ENCODE data around the gene SP140L. TPM values are rescaled to one million over a fixed set of nuclear protein-coding genes. Genes with fewer than 3 reads are reported as not detected.

SP140L gene
- total and polyA plus RNA-seq, 4 experiments from 2014 or later: 24.1 to 102 (median 67.9) TPM

DNA sequence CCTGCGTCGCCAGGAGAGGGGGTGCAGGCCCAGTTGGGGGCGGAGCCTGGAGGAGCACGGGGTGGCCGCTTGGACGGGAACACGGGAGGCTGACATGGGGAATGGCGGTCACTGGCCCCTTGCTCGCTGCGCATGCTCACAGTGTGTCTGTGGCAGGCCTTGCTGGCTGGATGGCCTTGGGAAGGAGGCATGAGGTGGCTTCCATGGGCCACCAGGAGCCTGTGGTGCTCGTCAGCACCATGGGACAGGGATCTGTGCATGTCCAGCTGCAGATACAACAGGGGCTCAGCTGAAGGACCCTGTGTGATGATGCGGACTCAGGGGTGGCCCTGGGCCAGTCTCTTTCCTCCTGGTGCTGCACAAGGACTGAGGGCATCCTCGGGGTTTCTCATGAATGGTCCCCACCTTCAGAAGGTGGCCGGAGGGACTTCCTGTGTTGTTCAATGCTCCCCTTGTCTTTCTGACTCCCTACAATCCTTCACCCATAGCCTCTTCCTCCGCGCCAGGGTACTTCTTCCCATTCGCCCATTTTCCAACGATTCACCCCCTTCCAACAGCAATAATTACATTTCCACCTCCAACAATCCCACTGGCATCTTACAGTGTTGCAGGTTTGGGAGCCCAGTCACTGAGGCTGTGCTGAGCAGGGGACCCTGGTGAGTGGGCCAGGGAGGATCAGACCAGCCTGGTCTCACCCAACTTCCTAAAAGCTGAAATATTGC, 3.4 kb upstream of the SP140L start:
- H3K9me3 Mint-ChIP-seq: peaks cover 0 to 3% (median 0%) of the 10 kb centered on the region in 8 donors
- Histone ChIP-seq H3K36me3 (ENCODE audit: insufficient read depth, low read length) (no peaks in the 10 kb centered on the region), H3K4me1 (ENCODE audit: insufficient read depth, low read length) (peaks cover 73% of the 10 kb centered on the region), H3K27ac (ENCODE audit: low read depth, low read length) (no peak overlapping the region), H3K9me3 (ENCODE audit: control insufficient read depth in 1 of 2, low read length in 2 of 2) (no peaks in the 10 kb centered on the region), H3K4me3 (ENCODE audit: low read length in 2 of 2) (no peak overlapping the region), H3K27me3 (ENCODE audit: insufficient read depth, low read length) (no peaks in the 10 kb centered on the region)
- H3K27ac Mint-ChIP-seq: peak overlapping the region in 5 of 7 donors; percentile 18 to 90 (median 32)
- peak overlapping the region in 2 of 8 donors; percentile 6 to 57 for H3K4me3 Mint-ChIP-seq
- no peak for DNase-seq
- intact Hi-C loops (cut with micrococcal nuclease): loop anchor here (10.0 kb wide), 1 partner anchor 399 kb away; the partner anchor contains the start of genes FBXO36 and TRIP12
- no peaks in the 10 kb centered on the region for H3K27me3 Mint-ChIP-seq
- ChIA-PET POLR2A (ENCODE audit: partially characterized antibody) (interaction anchor here (1.5 to 2.0 kb wide), 2 partner anchors 92 to 104 kb away, joined by 4 read pairs; partner anchors contain the start of gene SP110), CTCF (ENCODE audit: partially characterized antibody) (interaction anchor here (1.0 to 1.9 kb wide), 3 partner anchors 9 to 38 kb away, joined by 4 to 6 read pairs (median 5); no protein-coding TSS in a partner anchor)
- H3K4me1 Mint-ChIP-seq: peaks cover 42 to 90% (median 74%) of the 10 kb centered on the region in 4 donors
- H3K36me3 Mint-ChIP-seq: peaks cover 8 to 9% of the 10 kb centered on the region in 2 donors

DNA sequence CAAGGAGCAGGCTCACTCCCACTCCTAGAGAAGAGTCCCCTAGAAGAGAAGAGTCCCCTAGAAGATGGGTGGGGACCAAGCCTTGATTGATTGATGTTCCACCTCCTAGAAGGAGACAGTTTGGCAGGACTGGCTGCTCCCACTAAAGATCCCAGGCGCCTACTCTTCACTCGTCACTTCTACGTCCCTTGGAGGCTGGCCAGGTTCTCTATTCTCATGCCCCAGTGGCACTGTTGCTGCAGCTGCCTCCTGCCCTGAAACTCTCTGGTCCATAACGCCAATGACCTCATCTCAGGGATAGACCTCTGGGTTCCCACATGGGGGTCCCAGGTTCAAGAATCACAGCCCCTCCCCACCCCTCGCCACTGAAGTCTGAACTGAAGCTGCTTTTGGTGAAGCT, 2.5 kb upstream of the SP140L start:
- peaks cover 45 to 90% (median 75%) of the 10 kb centered on the region in 4 donors for H3K4me1 Mint-ChIP-seq
- peak overlapping the region in 1 of 7 donors; percentile 32 for H3K27ac Mint-ChIP-seq
- no peak for DNase-seq
- H3K4me3 Mint-ChIP-seq: peak overlapping the region in 3 of 8 donors; percentile 12 to 85 (median 57)
- Histone ChIP-seq H3K36me3 (ENCODE audit: insufficient read depth, low read length) (no peaks in the 10 kb centered on the region), H3K27me3 (ENCODE audit: insufficient read depth, low read length) (no peaks in the 10 kb centered on the region), H3K4me3 (ENCODE audit: low read length in 2 of 2) (no peak overlapping the region), H3K27ac (ENCODE audit: low read depth, low read length) (no peak overlapping the region), H3K9me3 (ENCODE audit: control insufficient read depth in 1 of 2, low read length in 2 of 2) (no peaks in the 10 kb centered on the region), H3K4me1 (ENCODE audit: insufficient read depth, low read length) (peaks cover 73% of the 10 kb centered on the region)
- intact Hi-C loops (cut with micrococcal nuclease): loop anchor here (10.0 kb wide), 1 partner anchor 400 kb away; the partner anchor contains the start of genes FBXO36 and TRIP12
- CTCF ChIA-PET (ENCODE audit: partially characterized antibody): no interaction called here
- no peaks in the 10 kb centered on the region for H3K27me3 Mint-ChIP-seq
- peaks cover 0 to 3% (median 0%) of the 10 kb centered on the region in 8 donors for H3K9me3 Mint-ChIP-seq
- H3K36me3 Mint-ChIP-seq: peaks cover 18% of the 10 kb centered on the region in 2 donors
- POLR2A ChIA-PET (ENCODE audit: partially characterized antibody): interaction anchor here (1.5 kb wide), 1 partner anchor 91 kb away, joined by 4 read pairs; no protein-coding TSS in a partner anchor

DNA sequence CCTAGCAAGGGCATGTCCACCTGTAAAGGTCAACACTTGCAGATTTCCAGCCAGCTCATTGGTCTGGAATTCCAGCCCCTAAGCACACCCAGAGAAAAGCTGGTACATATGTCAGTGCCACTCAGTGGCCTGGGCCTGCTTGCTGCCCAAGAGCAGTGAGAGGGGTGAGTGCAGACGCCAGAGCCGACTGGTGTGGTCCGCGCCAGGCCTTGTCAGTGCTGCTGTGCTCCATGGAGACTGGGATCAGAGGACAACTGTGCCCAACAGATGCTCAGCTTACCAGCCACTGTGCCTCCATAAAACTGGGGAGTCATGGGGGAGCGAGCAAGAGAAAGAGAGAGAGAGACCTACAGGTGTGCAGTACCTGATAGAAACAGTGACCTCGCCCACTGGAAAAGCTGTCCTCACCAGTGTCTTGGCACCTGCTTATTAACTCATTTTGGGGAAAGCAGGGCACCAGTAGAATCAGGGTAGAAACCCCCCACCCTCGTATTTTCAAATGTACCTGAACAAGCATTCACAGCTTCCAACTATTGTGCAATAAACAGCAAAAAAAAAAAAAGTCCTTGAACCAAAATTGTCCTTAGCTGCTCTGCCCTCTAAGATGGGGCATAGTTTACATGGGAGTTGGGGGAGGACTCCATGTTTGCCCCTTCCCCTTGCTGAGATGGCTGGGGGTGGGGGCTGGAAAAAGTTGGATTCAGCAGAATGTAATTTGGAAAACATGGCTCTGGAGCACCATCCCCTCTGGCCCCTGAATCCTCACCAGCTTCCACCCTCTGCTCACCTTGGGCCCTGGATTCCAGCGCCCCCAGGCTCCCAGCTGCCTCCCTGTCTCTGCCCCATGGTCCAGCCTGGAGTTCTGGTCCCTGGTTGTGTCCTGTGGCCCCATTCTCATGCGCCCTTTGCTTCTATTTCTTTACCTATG, 1.4 kb upstream of the SP140L start:
- peaks cover 28% of the 10 kb centered on the region in 2 donors for H3K36me3 Mint-ChIP-seq

DNA sequence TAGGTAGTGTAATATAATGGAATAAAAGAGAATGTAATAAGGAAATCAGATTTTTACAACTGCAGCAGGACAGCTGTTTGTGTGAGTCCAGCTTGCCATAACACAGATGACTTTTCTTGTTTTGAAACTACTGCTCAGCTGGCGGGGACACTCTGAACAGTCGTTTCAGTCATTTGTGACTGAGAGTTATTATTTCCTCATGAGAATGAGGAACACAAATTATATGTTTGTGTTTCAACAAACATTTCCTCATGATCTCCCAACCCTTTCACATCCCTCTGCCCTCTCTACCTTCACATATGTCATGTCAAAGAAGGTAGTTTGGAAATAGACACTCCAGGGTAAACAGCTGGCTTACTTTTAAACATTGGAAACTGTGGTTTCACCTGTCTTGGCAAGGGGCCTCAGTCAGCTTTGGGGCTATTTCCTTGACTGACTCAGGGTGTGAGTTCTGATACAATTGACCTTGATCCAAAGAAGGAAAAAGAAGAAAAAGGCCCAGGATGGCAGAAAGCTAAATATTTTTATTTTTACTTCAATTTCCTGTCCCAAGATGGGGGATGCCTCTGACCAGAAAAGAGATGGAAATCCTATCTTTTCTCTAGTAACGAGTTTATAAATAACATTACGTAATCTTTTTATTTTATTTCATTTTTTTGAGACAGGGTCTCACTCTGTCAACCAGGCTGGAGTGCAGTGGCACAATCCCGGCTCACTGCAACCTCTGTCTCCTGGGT, 593 bp downstream of the SP140L start:
- peaks cover 51 to 90% (median 74%) of the 10 kb centered on the region in 4 donors for H3K4me1 Mint-ChIP-seq
- Histone ChIP-seq H3K4me3 (ENCODE audit: low read length in 2 of 2) (peak overlapping the region; percentile 51 to 82), H3K27me3 (ENCODE audit: insufficient read depth, low read length) (no peaks in the 10 kb centered on the region), H3K4me1 (ENCODE audit: insufficient read depth, low read length) (peaks cover 77% of the 10 kb centered on the region), H3K9me3 (ENCODE audit: control insufficient read depth in 1 of 2, low read length in 2 of 2) (no peaks in the 10 kb centered on the region), H3K36me3 (ENCODE audit: insufficient read depth, low read length) (no peaks in the 10 kb centered on the region), H3K27ac (ENCODE audit: low read depth, low read length) (peak overlapping the region; percentile 84)
- peaks cover 0 to 3% (median 0%) of the 10 kb centered on the region in 8 donors for H3K9me3 Mint-ChIP-seq
- DNase-seq: peak in 1 of 5 donors; percentile 54
- intact Hi-C loops (cut with micrococcal nuclease): loop anchor here (1.0 to 10.0 kb wide), 6 partner anchors 8 to 403 kb away; partner anchors contain the start of genes FBXO36, SP140 and TRIP12
- H3K27ac Mint-ChIP-seq: peak overlapping the region; percentile 94 to 99 (median 97)
- CTCF ChIA-PET (ENCODE audit: partially characterized antibody): interaction anchor here (1.0 to 2.5 kb wide), 4 partner anchors 8 to 125 kb away, joined by 3 to 7 read pairs (median 4); no protein-coding TSS in a partner anchor
- no peaks in the 10 kb centered on the region for H3K27me3 Mint-ChIP-seq
- peaks cover 32 to 41% of the 10 kb centered on the region in 2 donors for H3K36me3 Mint-ChIP-seq
- POLR2A ChIA-PET (ENCODE audit: partially characterized antibody): interaction anchor here (0.6 to 4.2 kb wide), 31 partner anchors 9 to 386 kb away, joined by 3 to 50 read pairs (median 5); partner anchors contain the start of genes SP100, SP110 and SP140
- peak overlapping the region; percentile 90 to 98 (median 94) for H3K4me3 Mint-ChIP-seq

More for the DNA sequence above, 1.4 kb upstream of the SP140L start:
- Histone ChIP-seq H3K4me3 (ENCODE audit: low read length in 2 of 2) (no peak overlapping the region), H3K4me1 (ENCODE audit: insufficient read depth, low read length) (peaks cover 78% of the 10 kb centered on the region), H3K27me3 (ENCODE audit: insufficient read depth, low read length) (no peaks in the 10 kb centered on the region), H3K27ac (ENCODE audit: low read depth, low read length) (no peak overlapping the region), H3K36me3 (ENCODE audit: insufficient read depth, low read length) (no peaks in the 10 kb centered on the region), H3K9me3 (ENCODE audit: control insufficient read depth in 1 of 2, low read length in 2 of 2) (no peaks in the 10 kb centered on the region)
- H3K27ac Mint-ChIP-seq: peak overlapping the region; percentile 60 to 94 (median 75)
- no peak for DNase-seq
- H3K27me3 Mint-ChIP-seq: no peaks in the 10 kb centered on the region
- POLR2A ChIA-PET (ENCODE audit: partially characterized antibody): interaction anchor here (1.5 to 2.4 kb wide), 2 partner anchors 89 to 100 kb away, joined by 4 to 24 read pairs; partner anchors contain the start of gene SP140
- peak overlapping the region in 7 of 8 donors; percentile 63 to 98 (median 93) for H3K4me3 Mint-ChIP-seq
- CTCF ChIA-PET (ENCODE audit: partially characterized antibody): interaction anchor here (2.5 kb wide), 1 partner anchor 9 kb away, joined by 7 read pairs; no protein-coding TSS in a partner anchor
- H3K9me3 Mint-ChIP-seq: peaks cover 0 to 3% (median 0%) of the 10 kb centered on the region in 8 donors
- intact Hi-C loops (cut with micrococcal nuclease): loop anchor here (2.0 to 10.0 kb wide), 3 partner anchors 85 to 401 kb away; partner anchors contain the start of genes FBXO36 and TRIP12
- H3K4me1 Mint-ChIP-seq: peaks cover 45 to 90% (median 76%) of the 10 kb centered on the region in 4 donors

DNA sequence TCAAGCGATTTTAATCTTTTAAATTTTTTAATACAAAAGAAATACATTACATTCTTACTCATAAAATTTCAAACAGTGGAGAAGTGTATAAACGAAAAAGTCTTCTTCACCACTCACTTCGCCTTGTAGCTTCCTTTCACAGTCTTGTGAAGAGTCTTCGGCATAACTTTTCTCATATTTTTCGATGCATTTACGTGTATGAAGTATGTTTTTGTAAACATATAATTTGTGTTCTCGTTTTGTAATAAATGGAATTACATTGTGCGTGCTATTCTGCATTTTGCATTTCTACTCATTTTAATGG, 1.1 kb downstream of the SP140L start:
- intact Hi-C loops (cut with micrococcal nuclease): loop anchor here (10.0 kb wide), 1 partner anchor 403 kb away; the partner anchor contains the start of genes FBXO36 and TRIP12

More for the DNA sequence above, 1.1 kb downstream of the SP140L start:
- Histone ChIP-seq H3K27me3 (ENCODE audit: insufficient read depth, low read length) (no peaks in the 10 kb centered on the region), H3K4me3 (ENCODE audit: low read length in 2 of 2) (peak overlapping the region; percentile 43 to 82), H3K4me1 (ENCODE audit: insufficient read depth, low read length) (peaks cover 77% of the 10 kb centered on the region), H3K9me3 (ENCODE audit: control insufficient read depth in 1 of 2, low read length in 2 of 2) (no peaks in the 10 kb centered on the region), H3K27ac (ENCODE audit: low read depth, low read length) (peak overlapping the region; percentile 84), H3K36me3 (ENCODE audit: insufficient read depth, low read length) (no peaks in the 10 kb centered on the region)
- Mint-ChIP-seq H3K27ac (peak overlapping the region; percentile 63 to 98 (median 91)), H3K27me3 (no peaks in the 10 kb centered on the region), H3K4me1 (peaks cover 51 to 92% (median 74%) of the 10 kb centered on the region in 4 donors), H3K4me3 (peak overlapping the region; percentile 80 to 98 (median 94)), H3K9me3 (peaks cover 0 to 3% (median 0%) of the 10 kb centered on the region in 8 donors), H3K36me3 (peaks cover 36 to 43% of the 10 kb centered on the region in 2 donors)
- CTCF ChIA-PET (ENCODE audit: partially characterized antibody): interaction anchor here (1.9 kb wide), 1 partner anchor 125 kb away, joined by 6 read pairs; no protein-coding TSS in a partner anchor
- no peak for DNase-seq
- POLR2A ChIA-PET (ENCODE audit: partially characterized antibody): interaction anchor here (0.8 to 4.2 kb wide), 17 partner anchors 8 to 275 kb away, joined by 3 to 50 read pairs (median 7); partner anchors contain the start of genes SP100, SP110 and SP140
